NOMO-1 (cell line): ENCODE data around the gene LSM8.
"Not testable (repeated sequence)": the region's sequence is repeated elsewhere in the genome, so short reads cannot be mapped to it uniquely, and the experiment has no call there.

Experiments used
- DNase-seq, 2 experiments: peaks; one replicate each; lab custom pipeline; 2025; ENCODE audit not compliant: unreplicated experiment in 2 of 2; lab: John Stamatoyannopoulos, UW

Gene LSM8

DNA sequence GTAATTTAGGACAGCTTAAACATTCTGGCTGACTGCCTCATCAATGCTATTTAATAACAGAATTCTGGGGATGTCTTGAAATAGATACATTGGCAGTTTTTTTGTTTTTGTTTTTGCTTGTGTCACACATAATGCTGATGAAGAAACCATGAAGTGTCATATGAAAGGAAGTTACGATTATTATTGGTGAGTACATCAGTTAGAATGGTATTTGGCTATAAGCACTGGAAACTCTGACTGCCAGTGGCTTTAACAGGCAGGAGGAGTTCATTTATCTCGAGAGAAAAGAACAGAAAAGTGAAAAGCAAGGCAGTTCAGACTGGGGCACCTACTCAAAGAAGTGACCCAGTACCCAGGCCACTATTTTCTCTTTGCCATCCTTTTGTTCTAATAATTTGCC is 18.1 kb downstream of the LSM8 start:
- DNase-seq, result no peak

DNA sequence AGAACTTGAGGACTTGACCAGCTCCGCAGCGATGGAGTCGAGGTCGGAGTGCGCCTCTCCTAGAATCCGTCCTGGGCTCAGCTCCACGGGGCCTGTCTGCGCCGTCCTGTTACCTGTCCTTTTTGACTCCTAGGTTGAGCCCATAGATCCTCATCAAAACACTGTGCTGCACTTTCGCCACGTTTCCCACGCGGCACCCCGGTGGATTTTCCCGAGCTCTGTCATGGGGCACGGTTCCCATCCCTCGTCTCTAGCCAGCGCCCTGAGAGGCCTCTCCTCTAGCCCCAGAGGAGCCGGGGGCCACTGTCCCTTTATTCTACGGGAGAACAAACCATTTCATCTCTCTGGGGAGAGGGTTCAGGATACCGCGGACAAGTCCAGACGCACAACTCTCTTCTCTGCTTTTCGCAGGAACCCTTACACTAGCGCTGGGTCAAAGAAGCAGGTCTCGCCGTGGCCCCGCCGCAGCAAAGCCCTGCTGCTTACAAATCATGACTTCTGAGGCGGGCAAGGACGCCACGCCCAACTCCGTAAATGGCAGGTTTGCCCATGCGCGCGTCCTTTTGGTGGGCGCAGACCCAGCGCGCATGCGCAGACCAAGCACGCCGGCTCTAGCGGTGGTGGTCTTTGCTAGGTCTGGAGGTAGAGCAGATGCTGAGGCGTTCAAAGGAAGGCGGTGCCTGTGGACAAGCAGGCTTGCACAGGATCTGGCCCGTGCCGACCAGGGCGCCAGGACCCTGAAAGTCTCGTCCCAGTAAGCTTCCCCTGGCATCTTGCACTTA is 30.3 kb downstream of the LSM8 start:
- no peak for DNase-seq

DNA sequence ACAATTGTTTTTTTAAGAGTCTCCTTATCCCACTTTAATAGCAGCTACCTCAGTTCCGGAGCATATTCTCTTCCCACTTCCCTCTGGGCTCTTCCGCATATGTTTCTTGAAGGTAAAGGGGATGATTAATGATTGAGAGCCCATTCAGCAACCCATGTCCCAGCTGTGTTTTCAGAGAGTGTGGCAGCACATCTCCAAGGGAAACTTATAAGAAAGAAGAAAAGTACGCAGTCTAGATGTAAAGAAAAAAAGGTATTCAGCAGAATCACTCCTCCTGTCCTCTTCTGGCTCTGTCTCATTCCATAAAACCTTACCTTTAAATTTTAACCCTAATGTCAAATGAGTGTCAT is 30.8 kb downstream of the LSM8 start:
- DNase-seq, result no peak

DNA sequence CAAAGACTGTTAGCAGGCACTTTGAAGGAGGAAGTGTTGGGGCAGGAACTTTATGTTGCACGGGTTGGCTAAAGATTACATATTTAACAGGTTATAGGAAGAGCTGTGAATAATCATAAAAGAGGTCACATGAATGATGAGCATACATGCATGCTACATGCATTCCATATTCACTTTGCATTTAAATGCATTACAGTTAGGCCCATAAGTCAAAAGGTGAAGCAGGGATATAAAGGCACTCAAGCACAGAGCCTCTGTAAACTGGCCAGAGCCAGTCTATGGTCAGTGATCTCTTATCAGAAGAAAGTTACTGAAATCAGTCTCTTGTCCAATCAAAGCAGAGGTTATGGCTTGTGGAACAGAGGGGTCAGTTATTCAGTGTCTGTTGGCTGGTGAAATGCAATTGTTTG is 33.3 kb downstream of the LSM8 start:
- no peak for DNase-seq

DNA sequence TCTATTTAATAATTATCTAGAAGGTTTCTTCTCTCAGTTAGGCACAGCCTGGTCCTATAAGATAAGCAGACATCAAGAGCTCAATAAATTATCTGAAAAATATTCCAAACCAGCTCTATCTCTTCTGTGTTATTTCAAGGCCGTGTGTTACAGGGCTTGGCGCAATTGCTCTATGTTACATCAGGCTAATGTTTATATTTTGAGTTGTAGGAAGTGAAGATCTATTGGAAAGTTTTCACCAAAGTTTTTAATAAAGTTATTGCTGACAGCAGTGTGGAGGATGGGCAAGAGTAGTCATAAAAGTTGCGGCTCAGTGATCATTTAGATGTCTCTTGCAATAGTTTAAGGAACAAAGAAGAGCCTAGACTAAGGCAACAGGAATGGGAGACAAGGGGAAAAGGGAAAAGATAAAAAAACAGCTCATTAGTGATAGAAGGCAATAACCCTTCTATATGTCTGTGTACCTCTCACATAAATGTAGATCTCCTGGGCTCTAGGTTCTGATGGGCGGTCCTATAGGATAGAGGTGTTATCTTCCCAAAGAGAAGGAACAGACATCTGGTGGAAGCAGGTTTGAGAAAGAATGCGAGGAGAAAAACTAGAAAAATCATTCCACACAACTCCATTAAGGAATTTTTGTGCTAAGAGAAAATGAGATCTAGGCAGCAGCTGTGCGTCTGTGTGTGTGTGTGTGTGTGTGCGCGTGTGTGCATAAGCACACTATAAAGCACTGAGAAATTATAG is 34.6 kb downstream of the LSM8 start:
- no peak for DNase-seq

DNA sequence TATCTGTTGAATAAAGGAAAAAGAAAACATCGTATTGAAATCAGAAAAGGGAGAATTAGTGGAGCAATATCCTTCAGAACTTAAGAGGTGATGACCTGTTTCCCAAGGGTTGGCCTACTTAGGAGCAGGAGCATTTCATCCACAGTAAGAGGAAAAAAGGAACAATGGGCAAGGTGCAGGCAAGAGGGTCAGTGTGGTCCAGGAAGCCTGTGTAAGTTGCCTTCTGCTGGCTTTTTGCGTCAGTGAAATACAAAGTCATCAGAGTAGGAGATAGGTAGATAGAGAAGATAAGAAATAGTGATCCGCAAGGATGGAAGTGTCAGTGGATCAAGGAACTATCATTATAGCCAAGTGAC is 35.2 kb downstream of the LSM8 start:
- no peak for DNase-seq

DNA sequence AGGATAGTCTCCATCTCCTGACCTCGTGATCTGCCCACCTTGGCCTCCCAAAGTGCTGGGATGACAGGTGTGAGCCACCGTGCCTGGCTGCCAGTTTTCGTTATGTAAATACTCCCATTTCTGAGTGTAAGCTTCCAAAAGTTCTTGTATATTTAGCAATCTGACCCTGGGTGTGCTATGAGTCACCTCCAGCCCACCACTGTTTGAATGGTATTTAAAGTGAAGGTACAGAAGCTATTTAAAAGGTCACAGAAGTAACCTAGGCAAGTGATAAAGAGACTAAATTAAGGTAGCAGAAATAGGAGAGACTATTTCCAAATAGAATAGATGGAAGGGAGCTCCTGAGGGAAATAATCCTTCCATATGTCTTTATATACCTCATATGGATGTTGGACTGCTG is 36.6 kb downstream of the LSM8 start:
- DNase-seq, result no peak

DNA sequence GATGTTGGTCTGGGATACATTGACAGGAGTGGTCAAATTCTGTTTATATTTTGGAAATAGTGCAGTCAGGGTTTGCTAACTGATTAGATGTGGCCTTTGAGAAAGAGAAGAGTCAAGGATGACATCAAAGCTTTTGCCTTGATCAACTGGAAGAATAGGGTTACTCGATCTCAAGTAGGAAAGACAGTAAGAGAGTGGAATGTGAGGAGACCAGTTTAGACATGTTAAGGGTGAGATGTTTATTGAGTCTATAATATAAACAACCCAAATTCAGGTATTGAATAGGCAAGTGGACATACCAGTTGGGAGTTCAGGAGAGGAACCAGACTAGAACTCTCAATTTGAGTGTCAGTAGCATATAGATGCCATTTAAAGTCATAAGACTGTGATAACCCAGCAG is 38.6 kb downstream of the LSM8 start:
- no peak for DNase-seq

DNA sequence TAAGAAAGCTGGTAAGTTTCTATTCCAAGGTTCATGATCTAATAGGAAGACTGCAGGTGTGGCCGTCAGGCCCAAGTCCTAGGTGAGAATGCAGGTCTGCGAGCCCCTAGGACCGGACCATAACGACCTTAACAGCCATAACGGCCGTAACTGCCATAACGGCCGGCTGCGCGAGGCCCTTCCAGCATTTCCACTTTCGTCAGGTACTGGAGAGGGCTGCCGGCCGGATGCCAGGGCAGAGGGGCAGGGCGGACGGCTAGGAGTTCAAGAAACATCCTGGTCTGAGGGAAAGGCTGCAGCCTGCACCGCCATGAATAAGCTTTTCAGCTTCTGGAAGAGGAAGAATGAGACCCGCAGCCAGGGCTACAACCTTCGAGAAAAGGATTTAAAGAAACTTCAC is 40.6 kb downstream of the LSM8 start, which contains the start of gene ANKRD7:
ANKRD7 (plus strand) TSS at position 184 of the 400 bp plus-strand sequence; CDS start at position 311, 127 bp downstream.
- no peak for DNase-seq

DNA sequence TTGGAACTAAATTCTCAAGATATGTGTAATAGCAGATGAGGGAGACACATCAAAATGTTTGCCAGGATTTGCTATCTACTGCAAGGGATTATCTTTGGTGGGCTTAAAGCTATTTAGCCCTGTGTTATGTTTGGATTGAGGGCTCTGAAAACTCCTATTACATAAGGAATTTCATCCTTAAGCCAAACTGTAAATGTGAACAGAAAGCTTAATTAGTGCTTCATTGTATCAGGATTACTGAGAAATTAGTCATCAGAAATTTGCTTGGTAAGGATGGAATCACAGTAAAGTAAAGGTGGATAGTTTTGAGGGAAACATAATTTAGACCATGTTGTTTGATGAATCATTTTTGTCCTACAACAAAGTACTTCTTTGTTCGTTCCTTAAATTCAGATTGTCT is 48.9 kb downstream of the LSM8 start:
- no peak for DNase-seq

DNA sequence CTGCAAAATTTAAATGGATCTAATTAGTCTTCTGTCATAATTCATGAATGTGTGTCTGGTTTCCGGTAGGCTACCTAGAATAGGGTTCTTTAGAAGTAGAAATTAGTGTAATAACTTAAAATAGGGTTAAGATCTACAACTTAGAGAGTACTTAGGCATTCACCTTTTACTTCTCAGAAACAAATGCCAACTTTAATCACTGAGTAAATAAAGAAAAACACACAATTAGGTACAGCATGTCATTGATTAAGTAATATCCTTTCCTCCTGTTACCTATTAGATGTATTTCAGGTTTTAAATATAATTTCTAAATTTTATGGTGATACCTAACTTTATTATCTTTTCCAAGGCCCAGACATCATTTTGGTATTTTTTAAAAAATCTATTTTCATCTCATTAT is 49.8 kb downstream of the LSM8 start:
- DNase-seq, result no peak

DNA sequence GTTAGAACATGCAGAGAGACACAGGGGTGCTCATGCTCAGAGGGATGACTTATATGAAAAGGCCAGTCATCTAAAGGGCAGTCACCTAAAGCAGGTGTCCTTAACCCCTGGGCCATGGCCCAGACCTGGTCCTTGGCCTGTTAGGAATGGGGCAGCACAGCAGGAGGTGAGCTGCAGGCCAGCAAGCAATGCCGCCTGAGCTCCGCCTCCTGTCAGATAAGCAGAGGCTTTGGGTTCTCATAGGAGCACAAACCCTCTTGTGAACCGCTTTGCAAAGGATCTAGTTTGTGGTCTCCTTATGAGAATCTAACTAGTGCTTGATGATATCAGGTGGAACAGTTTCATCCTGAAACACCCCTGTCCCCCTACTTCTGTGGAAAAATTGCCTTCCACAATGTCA is 55.0 kb downstream of the LSM8 start:
- DNase-seq, result no peak

DNA sequence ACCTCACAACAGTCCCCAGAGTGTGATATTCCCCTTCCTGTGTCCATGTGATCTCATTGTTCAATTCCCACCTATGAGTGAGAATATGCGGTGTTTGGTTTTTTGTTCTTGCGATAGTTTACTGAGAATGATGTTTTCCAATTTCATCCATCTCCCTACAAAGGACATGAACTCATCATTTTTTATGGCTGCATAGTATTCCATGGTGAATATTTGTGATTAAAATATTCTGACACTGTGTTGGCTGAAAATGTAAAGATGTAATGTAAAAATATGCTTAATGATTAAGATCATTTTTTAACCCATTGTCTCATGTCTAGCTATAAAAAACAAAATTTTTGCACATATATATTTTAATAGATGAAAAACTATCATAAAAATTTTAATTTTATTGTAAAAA is 56.4 kb downstream of the LSM8 start:
- DNase-seq, result not testable (repeated sequence)
